Hepatic stellate cell (primary cell): ENCODE measurements around the gene TMEM151B.
"Not testable (repeated sequence)": the region's sequence is repeated elsewhere in the genome, so short reads cannot be mapped to it uniquely, and the experiment has no call there.

Source experiments
- DNase-seq: peaks from one replicate; pipeline ENCODE4 v3.0.0; 2011; ENCODE audit warnings: low spot score

The TMEM151B gene

GRCh38 chr6:44333942-44334341 is 63.7 kb downstream of the TMEM151B start:
- no peak for DNase-seq

GRCh38 chr6:44335631-44336030 is 65.4 kb downstream of the TMEM151B start:
- no peak for DNase-seq

- peak; percentile 32 for DNase-seq
Measured at GRCh38 chr6:44338228-44339122, 68.2 kb downstream of the TMEM151B start.

DNA sequence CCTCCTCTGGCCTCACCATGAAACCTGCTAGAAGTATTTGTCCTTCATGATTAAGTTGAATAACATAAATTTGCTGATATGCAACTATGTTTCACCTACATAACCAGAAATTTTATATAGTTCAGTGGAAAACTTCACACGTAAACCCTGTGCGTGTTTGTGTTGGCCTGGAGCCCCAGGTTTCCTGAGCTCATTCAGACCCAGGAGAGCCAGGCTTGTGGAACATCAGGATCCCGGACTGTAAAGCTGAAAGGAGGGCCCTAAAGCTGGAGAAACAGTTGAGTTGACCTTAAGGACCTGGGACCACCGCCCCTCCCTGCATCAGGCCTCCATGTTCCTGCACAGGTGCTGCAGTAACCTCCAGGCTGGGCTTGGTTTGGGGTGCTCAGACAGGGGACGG is 69.1 kb downstream of the TMEM151B start:
- DNase-seq = no peak

GRCh38 chr6:44339763-44340625 is 69.7 kb downstream of the TMEM151B start:
- DNase-seq = no peak

DNA sequence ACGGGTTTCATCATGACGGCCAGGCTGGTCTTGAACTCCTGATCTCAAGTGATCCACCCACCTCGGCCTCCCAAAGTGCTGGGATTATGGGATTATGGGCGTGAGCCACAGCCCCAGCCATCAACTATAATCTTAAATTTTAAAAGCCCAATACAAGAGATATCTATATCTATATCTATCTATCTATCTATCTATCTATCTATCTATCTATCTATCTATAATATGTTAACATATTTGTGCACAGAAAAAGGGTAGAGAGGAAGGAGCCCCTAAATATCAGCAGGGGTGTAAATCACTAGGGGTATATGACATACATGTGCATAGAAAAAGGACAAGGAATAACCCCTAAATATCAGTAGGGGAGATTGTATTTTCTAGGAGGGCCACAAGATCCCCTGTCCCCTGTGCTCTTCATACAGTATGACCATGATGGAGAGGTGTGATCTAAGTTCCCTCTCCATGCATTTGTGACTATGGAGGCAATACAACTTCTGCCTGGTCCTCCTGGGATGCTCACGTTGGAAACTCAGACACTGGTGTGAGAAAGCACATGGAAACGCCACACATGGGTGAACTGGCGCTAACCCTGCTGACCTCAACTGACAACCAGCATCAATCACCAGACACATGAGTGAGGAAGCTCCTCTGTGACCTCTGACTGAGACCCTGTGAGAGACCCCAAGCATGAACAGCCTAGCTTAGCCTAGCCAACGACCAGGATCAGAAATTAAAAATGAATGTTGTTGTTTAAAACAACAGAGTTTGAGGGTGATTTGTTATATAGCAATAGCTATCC is 71.0 kb downstream of the TMEM151B start:
- no peak for DNase-seq

DNA sequence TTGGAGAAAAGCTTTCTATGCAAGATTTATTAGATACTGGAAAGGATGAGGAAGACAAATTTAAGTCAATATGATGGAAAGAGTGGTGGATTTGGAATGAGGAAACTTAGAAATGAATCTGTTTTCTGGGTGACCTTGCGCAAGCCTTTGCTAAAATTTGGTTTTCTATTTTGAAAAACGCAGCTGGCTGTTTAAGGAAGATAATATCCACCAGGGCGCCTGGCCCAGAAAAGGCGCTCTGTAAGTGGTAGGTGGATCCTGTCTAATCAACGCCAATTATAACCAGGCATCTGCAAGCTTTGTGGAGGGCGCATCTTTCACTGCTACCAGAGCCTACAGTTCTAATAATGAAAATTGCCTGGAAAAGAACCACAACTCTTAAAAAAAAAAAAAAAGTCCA is 71.8 kb downstream of the TMEM151B start:
- DNase-seq = no peak

DNA sequence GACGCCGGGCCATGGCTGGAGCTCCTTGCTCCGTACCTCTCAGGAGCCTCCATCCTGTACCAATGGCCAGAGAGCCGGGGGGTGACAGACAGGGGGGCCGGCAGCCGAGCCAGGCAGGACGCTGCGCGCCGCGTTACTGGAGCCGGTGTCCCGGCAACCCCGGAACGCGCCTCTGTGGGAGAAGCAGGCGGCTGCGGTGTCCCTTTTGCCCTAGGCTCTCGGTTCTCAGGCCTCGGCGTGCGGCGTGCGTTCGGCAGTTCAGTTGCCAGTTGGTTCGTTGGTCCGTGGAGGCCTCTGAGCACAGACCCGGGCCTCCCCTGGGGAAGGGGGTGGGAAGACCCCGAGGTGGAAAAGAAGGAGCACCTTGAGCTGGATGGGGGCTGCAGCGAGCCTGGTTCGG is 72.2 kb downstream of the TMEM151B start, which contains the start of gene SPATS1:
Gene SPATS1 (plus strand): TSS at position 162 of the 400 bp plus-strand sequence. CDS start 446 bp downstream, outside the sequence.
- DNase-seq = no peak

DNA sequence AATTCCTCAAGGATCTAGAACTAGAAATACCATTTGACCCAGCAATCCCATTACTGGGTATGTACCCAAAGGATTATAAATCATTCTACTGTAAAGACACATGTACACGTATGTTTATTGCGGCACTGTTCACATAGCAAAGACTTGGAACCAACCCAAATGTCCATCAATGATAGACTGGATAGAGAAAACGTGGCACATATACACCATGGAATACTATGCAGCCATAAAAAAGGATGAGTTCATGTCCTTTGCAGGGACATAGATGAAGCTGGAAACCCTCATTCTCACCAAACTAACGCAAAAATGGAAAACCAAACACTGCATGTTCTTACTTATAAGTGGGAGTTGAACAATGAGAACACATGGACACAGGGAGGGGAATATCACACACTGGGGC is 76.6 kb downstream of the TMEM151B start:
- not testable (repeated sequence) for DNase-seq

DNA sequence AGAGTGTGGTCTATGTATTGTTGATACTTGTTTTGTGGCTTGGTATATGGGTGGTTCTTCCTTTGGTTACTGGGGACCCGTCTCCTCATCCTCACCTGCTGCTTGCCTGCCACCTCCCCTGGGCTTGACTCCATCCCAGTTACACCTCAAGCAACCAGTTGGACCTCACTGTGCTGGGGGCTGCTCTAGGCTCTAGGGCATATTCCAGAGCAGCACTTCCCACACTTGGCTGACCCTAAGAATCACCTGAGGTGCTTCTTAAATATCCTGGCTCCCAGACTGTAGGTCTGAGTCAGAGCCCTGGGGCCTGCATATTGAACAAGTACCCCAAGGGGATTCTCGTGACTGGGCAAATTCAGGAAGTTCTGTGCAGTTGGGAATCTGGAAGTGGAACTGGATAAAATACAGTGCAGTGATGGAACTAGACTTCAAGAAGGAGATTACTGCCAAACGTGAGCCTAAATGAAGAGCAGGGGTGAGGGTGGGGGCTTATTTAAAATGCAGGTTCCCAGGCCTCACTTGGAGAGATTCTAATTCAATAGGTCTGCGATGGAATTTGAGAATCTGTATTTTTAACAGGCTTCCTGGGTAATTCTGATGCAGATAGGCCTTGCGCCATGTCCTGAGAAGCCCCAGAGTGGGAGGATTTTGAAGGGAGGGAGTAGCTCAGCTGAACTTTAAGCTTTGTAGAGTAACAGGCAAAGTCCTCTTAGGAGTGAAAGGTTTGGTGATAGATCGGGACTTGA is 79.8 kb downstream of the TMEM151B start:
- DNase-seq = no peak

- DNase-seq = not testable (repeated sequence)
Measured at GRCh38 chr6:44350650-44350994, 80.4 kb downstream of the TMEM151B start.

- DNase-seq = no peak
Measured at GRCh38 chr6:44352259-44352658, 82.0 kb downstream of the TMEM151B start.

DNA sequence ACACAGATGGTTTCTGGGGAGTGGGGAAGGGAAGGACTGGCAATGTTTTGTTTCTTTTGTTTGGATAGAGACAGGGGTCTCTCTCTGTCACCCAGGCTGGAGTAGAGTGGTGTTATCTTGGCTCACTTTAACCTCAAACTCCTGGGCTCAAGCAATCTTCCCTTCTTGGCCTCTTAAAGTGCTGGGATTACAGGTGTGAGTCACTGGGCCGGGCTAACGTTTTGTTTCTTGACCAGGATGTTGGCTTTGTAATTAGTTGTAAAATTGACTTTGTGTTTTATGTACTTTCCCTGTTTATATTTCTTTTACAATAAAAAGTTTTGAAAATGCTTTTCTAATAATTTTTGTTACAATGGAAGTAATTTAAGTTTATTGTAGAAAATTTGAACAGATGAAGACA is 83.1 kb downstream of the TMEM151B start:
- no peak for DNase-seq

GRCh38 chr6:44355640-44356039 is 85.4 kb downstream of the TMEM151B start:
- no peak for DNase-seq

DNA sequence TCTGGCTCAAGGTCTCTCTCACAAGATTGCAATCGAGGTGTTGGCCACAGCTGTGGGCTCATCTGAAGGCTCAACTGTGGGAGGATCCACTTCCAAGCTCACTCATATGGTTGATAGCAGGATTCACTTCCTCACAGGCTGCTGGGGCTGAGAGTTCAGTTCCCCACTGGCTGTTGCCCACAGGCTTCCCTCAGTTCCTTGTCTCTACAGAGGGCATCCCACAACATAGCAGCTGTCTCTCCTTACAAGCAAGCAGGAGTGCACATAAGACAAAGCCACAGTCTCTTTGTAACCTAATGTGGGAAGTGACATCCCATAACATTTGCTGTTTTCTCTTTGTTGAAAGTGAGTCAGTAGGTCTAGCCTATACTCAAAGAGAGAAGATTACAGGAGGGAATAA is 86.2 kb downstream of the TMEM151B start:
- DNase-seq = no peak
